HepG2 (cell line): ENCODE data around the gene MFRP. TPM values are rescaled to one million over a fixed set of nuclear protein-coding genes. Genes with fewer than 3 reads are reported as not detected.

ENCODE experiments used
- ARNT ChIP-seq: fragments of 450-650 bp; IDR thresholded peaks from 2 replicates; pipeline ENCODE4 v1.6.1; 2017
- FOXM1 ChIP-seq: sonication (generic); formaldehyde crosslinking; IDR thresholded peaks from 2 replicates; pipeline ENCODE4 v1.5.0; 2020; ENCODE audit warnings: missing genetic modification reagents
- GLI4 ChIP-seq: sonication (generic); formaldehyde crosslinking; IDR thresholded peaks from 2 replicates; pipeline ENCODE4 v1.5.1; 2020; ENCODE audit warnings: missing genetic modification reagents, mild to moderate bottlenecking, moderate library complexity, borderline replicate concordance
- HNRNPL ChIP-seq: fragments of 200-400 bp; formaldehyde crosslinking; IDR thresholded peaks from 2 replicates; pipeline ENCODE4 v1.6.1; 2017; ENCODE audit warnings: mild to moderate bottlenecking, low read depth, low read length
- MEIS2 ChIP-seq: sonication (generic); formaldehyde crosslinking; IDR thresholded peaks from 2 replicates; pipeline ENCODE4 v1.9.0; 2021; ENCODE audit warnings: mild to moderate bottlenecking, missing genetic modification reagents
- NR2F1 ChIP-seq, 2 experiments: fragments of 450-650 bp in 1 of 2; formaldehyde crosslinking in 1 of 2; IDR thresholded peaks; 2 replicates each; pipeline versions ENCODE4 v1.5.0 to v1.6.1; 2016 to 2020; ENCODE audit warnings: mild to moderate bottlenecking in 1 of 2, missing compliant biosample characterization in 1 of 2, missing genetic modification reagents in 1 of 2, moderate library complexity in 1 of 2
- NR2F6 ChIP-seq, 2 experiments: IDR thresholded peaks; 2 replicates each; pipeline ENCODE4 v1.6.1; 2016; ENCODE audit warnings: antibody characterized with exemption in 1 of 2, mild to moderate bottlenecking in 1 of 2
- PAF1 ChIP-seq: IDR thresholded peaks from 2 replicates; pipeline ENCODE4 v1.6.1; 2016; ENCODE audit warnings: missing genetic modification reagents, missing compliant biosample characterization
- RXRB ChIP-seq: IDR thresholded peaks from 2 replicates; pipeline ENCODE4 v1.6.1; 2016; ENCODE audit warnings: borderline replicate concordance, missing genetic modification reagents, missing compliant biosample characterization
- SOX6 ChIP-seq, 2 experiments: fragments of 450-650 bp in 1 of 2; sonication (generic) in 1 of 2; formaldehyde crosslinking in 1 of 2; IDR thresholded peaks; 2 replicates each; pipeline versions ENCODE4 v1.4.0 to v1.6.1; 2017 to 2020; ENCODE audit warnings: antibody characterized with exemption in 1 of 2, mild to moderate bottlenecking in 1 of 2, missing genetic modification reagents in 1 of 2
- ZNF124 ChIP-seq: sonication (generic); formaldehyde crosslinking; IDR thresholded peaks from 2 replicates; pipeline ENCODE4 v1.4.0; 2020; ENCODE audit warnings: missing genetic modification reagents
- ZNF232 ChIP-seq: sonication (generic); formaldehyde crosslinking; IDR thresholded peaks from 2 replicates; pipeline ENCODE4 v1.4.0; 2020; ENCODE audit warnings: missing genetic modification reagents, borderline replicate concordance
- ZNF33B ChIP-seq: sonication (generic); formaldehyde crosslinking; IDR thresholded peaks from 2 replicates; pipeline ENCODE4 v1.5.1; 2020; ENCODE audit warnings: mild to moderate bottlenecking, missing genetic modification reagents
- ZNF460 ChIP-seq: sonication (generic); formaldehyde crosslinking; IDR thresholded peaks from 2 replicates; pipeline ENCODE4 v1.5.1; 2020; ENCODE audit warnings: missing genetic modification reagents, mild to moderate bottlenecking, borderline replicate concordance
- ZNF510 ChIP-seq: sonication (generic); formaldehyde crosslinking; IDR thresholded peaks from 2 replicates; pipeline ENCODE4 v1.4.0; 2020; ENCODE audit warnings: low read depth, mild to moderate bottlenecking, missing genetic modification reagents
- ZNF674 ChIP-seq: sonication (generic); formaldehyde crosslinking; IDR thresholded peaks from 2 replicates; pipeline ENCODE4 v1.5.0; 2020; ENCODE audit warnings: low read depth, mild to moderate bottlenecking, missing genetic modification reagents
- ZSCAN12 ChIP-seq: sonication (generic); formaldehyde crosslinking; IDR thresholded peaks from 2 replicates; pipeline ENCODE4 v1.9.0; 2021; ENCODE audit warnings: mild to moderate bottlenecking, missing genetic modification reagents
- polyA plus RNA-seq, 8 experiments: library from polyadenylated mRNA; depleted of rRNA in 3 of 8; stranded (reverse) in 7 of 8; unstranded in 1 of 8; fragments of >200 nt; fragmentation: Illumina TruSeq in 4 of 8; extraction: Trizol in 4 of 8; gene quantifications; 2 replicates each; pipeline versions ENCODE4 v1.2.1 to v1.2.3, GENCODE V29; 2011 to 2016; ENCODE audit warnings: low read depth in 4 of 8, missing spikeins in 1 of 8, mixed read lengths in 1 of 8; ENCODE audit not compliant: insufficient read depth in 1 of 8
- total RNA-seq, 5 experiments: library from RNA; depleted of rRNA; stranded (reverse); fragments of >200 nt; fragmentation: Illumina TruSeq; extraction: Trizol; gene quantifications; 2 replicates each; pipeline ENCODE4 v1.2.3, GENCODE V29; 2016; ENCODE audit warnings: low read depth in 1 of 5
- TF ChIP-seq, protein P1 (sequence below): sonication (generic); formaldehyde crosslinking; IDR thresholded peaks from 2 replicates; pipeline ENCODE4 v1.5.1; 2020; ENCODE audit warnings: missing genetic modification reagents, mild to moderate bottlenecking, borderline replicate concordance
- TF ChIP-seq, protein P2 (sequence below): sonication (generic); formaldehyde crosslinking; IDR thresholded peaks from 2 replicates; pipeline ENCODE4 v1.4.0; 2020; ENCODE audit warnings: low read depth, mild to moderate bottlenecking, missing genetic modification reagents
- TF ChIP-seq, protein P3 (sequence below): sonication (generic); formaldehyde crosslinking; conservative IDR thresholded peaks from 2 replicates; pipeline ENCODE4 v1.4.0; 2020; ENCODE audit warnings: missing genetic modification reagents
- TF ChIP-seq, protein P4 (sequence below): sonication (generic); formaldehyde crosslinking; IDR thresholded peaks from 2 replicates; pipeline ENCODE4 v1.4.0; 2020; ENCODE audit warnings: missing genetic modification reagents
- TF ChIP-seq, protein P5 (sequence below): fragments of 450-650 bp; IDR thresholded peaks from 2 replicates; pipeline ENCODE4 v1.6.1; 2016

Gene MFRP
- total and polyA plus RNA-seq, 2 of the 13 experiments (the other 11 are each of a cell fraction or from before 2014, with no cell fraction given), result not detected

DNA sequence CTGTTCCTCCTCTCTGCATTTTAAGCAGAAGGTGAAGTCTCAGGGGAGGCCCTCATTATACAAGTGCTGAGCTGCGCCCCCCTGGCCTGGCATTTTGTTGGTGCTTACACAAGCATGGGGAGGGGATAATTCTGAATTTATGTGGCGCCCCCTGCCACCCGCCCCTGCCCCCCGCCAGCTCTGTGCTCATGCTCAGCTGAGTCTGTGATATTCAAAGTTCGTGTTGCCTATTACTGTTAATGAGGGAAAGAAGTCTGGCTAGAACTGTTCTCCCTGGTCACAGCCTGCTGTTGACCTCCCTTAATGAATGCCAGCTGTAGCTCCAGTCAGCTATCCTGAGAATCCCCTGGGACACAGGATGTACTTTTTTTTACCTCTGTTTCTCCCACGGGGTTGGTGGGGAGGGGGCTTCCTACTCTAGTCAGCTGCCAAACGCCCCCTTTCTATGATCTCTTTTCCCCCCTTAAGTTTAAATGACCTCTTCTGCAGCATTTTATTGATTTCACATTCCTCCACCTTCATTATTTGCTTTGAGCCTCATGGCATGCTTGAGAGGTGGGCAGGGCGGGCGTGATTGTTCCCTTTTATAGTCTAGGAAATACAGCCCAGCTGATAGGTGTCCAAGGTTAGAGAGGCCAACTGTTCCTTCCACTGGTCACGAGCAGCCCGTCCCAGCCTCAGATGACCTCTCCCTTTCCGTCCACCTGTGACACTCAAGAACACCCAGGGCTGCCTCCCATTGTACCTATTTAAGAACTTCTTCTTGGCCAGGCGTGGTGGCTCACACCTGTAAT is 22.8 kb upstream of the MFRP start (continued):
- TF ChIP-seq, protein P1, sequence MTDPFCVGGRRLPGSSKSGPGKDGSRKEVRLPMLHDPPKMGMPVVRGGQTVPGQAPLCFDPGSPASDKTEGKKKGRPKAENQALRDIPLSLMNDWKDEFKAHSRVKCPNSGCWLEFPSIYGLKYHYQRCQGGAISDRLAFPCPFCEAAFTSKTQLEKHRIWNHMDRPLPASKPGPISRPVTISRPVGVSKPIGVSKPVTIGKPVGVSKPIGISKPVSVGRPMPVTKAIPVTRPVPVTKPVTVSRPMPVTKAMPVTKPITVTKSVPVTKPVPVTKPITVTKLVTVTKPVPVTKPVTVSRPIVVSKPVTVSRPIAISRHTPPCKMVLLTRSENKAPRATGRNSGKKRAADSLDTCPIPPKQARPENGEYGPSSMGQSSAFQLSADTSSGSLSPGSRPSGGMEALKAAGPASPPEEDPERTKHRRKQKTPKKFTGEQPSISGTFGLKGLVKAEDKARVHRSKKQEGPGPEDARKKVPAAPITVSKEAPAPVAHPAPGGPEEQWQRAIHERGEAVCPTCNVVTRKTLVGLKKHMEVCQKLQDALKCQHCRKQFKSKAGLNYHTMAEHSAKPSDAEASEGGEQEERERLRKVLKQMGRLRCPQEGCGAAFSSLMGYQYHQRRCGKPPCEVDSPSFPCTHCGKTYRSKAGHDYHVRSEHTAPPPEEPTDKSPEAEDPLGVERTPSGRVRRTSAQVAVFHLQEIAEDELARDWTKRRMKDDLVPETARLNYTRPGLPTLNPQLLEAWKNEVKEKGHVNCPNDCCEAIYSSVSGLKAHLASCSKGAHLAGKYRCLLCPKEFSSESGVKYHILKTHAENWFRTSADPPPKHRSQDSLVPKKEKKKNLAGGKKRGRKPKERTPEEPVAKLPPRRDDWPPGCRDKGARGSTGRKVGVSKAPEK (CRISPR knock-in tag), result no peak
- no peak for TF ChIP-seq HNRNPL
- TF ChIP-seq GLI4, result no peak
- TF ChIP-seq PAF1, result no peak
- TF ChIP-seq, protein P2, sequence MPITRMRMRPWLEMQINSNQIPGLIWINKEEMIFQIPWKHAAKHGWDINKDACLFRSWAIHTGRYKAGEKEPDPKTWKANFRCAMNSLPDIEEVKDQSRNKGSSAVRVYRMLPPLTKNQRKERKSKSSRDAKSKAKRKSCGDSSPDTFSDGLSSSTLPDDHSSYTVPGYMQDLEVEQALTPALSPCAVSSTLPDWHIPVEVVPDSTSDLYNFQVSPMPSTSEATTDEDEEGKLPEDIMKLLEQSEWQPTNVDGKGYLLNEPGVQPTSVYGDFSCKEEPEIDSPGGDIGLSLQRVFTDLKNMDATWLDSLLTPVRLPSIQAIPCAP (CRISPR knock-in tag), result no peak
- no peak for TF ChIP-seq ARNT
- TF ChIP-seq, protein P3, sequence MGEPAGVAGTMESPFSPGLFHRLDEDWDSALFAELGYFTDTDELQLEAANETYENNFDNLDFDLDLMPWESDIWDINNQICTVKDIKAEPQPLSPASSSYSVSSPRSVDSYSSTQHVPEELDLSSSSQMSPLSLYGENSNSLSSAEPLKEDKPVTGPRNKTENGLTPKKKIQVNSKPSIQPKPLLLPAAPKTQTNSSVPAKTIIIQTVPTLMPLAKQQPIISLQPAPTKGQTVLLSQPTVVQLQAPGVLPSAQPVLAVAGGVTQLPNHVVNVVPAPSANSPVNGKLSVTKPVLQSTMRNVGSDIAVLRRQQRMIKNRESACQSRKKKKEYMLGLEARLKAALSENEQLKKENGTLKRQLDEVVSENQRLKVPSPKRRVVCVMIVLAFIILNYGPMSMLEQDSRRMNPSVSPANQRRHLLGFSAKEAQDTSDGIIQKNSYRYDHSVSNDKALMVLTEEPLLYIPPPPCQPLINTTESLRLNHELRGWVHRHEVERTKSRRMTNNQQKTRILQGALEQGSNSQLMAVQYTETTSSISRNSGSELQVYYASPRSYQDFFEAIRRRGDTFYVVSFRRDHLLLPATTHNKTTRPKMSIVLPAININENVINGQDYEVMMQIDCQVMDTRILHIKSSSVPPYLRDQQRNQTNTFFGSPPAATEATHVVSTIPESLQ (CRISPR knock-in tag), result no peak
- TF ChIP-seq ZNF460, result 0 out of 2 replicates have a peak, but pooled peaks have one; percentile 42
- no peak for TF ChIP-seq SOX6 (IDR thresholded peaks at IDR 0.05)
- TF ChIP-seq SOX6 (CRISPR knock-in tag; IDR thresholded peaks at IDR 0.05), result peak; percentile 53; the same call in 1 of the 2 replicates
- no peak for TF ChIP-seq ZNF33B (CRISPR knock-in tag)
- TF ChIP-seq ZSCAN12 (CRISPR knock-in tag), result no peak
- TF ChIP-seq, protein P4, sequence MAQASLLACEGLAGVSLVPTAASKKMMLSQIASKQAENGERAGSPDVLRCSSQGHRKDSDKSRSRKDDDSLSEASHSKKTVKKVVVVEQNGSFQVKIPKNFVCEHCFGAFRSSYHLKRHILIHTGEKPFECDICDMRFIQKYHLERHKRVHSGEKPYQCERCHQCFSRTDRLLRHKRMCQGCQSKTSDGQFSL (CRISPR knock-in tag), result no peak
- no peak for TF ChIP-seq ZNF674 (CRISPR knock-in tag)
- no peak for TF ChIP-seq MEIS2
- TF ChIP-seq, protein P5, sequence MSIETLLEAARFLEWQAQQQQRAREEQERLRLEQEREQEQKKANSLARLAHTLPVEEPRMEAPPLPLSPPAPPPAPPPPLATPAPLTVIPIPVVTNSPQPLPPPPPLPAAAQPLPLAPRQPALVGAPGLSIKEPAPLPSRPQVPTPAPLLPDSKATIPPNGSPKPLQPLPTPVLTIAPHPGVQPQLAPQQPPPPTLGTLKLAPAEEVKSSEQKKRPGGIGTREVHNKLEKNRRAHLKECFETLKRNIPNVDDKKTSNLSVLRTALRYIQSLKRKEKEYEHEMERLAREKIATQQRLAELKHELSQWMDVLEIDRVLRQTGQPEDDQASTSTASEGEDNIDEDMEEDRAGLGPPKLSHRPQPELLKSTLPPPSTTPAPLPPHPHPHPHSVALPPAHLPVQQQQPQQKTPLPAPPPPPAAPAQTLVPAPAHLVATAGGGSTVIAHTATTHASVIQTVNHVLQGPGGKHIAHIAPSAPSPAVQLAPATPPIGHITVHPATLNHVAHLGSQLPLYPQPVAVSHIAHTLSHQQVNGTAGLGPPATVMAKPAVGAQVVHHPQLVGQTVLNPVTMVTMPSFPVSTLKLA, result no peak
- no peak for TF ChIP-seq FOXM1 (CRISPR knock-in tag)
- no peak for TF ChIP-seq ZNF124 (CRISPR knock-in tag)
- TF ChIP-seq NR2F1 (CRISPR knock-in tag; IDR thresholded peaks at IDR 0.05), result peak in 1 of 2 experiments; percentile 73; a peak in 2 of 4 replicates
- TF ChIP-seq ZNF232, result no peak
- TF ChIP-seq ZNF510 (CRISPR knock-in tag), result no peak
- TF ChIP-seq RXRB (CRISPR knock-in tag), result peak; percentile 50; the same call in 1 of the 2 replicates
- peak; percentile 75 for TF ChIP-seq NR2F6 (IDR thresholded peaks at IDR 0.05)
- TF ChIP-seq NR2F6 (CRISPR knock-in tag; IDR thresholded peaks at IDR 0.05), result peak; percentile 24; the same call in 1 of the 2 replicates
